Thoracic aorta endothelial cell (primary cell): Measurements from ENCODE around the gene PSMD6. TPM values are rescaled to one million over a fixed set of nuclear protein-coding genes. Genes with fewer than 3 reads are reported as not detected.

Experiments used
- small RNA-seq: library from RNA; depleted of rRNA; stranded (forward); fragments of <200 nt; gene quantifications from one replicate; pipeline ENCODE3, GENCODE V24; 2012
- total RNA-seq: library from RNA; depleted of rRNA; stranded (reverse); fragments of >200 nt; gene quantifications from 2 replicates; pipeline ENCODE4 v1.2.3, GENCODE V29; 2012

Gene PSMD6
- 109 and 120 TPM in 2 replicates for total RNA-seq

DNA sequence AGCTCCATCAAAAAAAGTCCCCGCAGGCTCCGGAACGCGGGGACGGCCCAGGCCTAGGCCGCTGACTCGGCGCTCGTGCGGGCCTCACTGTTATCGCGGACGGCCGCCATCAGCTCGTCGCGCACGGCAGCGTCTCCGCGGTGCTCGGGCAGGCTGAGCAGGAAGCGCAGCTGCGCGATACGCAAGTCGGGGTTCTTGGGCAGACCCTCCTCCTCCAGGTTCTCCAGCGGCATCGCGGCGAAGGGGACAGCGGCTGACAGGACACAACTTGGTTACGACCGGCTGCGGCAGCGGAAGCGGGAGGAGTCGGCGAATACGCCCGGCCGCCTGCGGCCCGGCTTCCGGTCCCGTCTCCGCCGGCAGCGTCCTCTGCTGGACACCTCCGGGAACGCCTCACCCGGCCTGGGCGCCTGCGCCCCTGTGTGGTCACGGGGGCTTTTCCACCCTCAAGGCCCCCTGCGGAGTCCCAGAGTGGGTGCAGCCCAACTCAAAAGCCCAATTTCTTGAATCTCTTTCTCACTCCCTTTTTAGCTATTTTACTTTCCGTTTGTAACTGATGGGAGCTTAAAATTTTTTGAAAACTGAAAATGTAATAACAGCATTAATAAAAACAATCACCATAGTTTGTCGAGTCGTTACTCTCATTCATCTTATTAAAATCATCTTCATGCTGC is at the start of gene PSMD6:
Gene PSMD6, minus strand, starts transcription at position 308 of the 674 bp plus-strand sequence. Its CDS starts 75 bp downstream, at position 233.

Small RNA genes within 50 kb of the gene (small RNA-seq; reads per million reads assigned to genes)
- gene RF00012 = not detected

Other genes starting within 250 kb of the PSMD6 start
- gene C3orf49, start 204.2 kb downstream of the PSMD6 start, total RNA-seq = not detected in 2 replicates
- gene THOC7, start 159.7 kb downstream of the PSMD6 start, total RNA-seq = 68.6 and 69.4 TPM in 2 replicates
- gene ATXN7, start 159.6 kb downstream of the PSMD6 start, total RNA-seq = 20.7 and 27.9 TPM in 2 replicates
- gene SCAANT1, start 111.1 kb downstream of the PSMD6 start, total RNA-seq = not detected in 2 replicates
- 4.6 and 9.2 TPM in 2 replicates for gene PRICKLE2, start 202.0 kb upstream of the PSMD6 start, total RNA-seq